Endodermal cell (in vitro differentiated cells): Measurements from ENCODE around the gene RIN3. TPM values are rescaled to one million over a fixed set of nuclear protein-coding genes. Genes with fewer than 3 reads are reported as not detected.

Experiments used
- DNase-seq: peaks from one replicate; pipeline ENCODE4 v3.0.0-alpha.2; 2017
- H3K27ac ChIP-seq: 2 replicates; pipeline ENCODE4 v1.5.1; 2013; ENCODE audit warnings: mild to moderate bottlenecking, low read depth, low read length, moderate library complexity
- H3K27me3 ChIP-seq: 2 replicates; pipeline ENCODE4 v1.6.1; 2013; ENCODE audit warnings: mild to moderate bottlenecking, low read length, moderate library complexity; ENCODE audit not compliant: insufficient read depth, control insufficient read depth, poor library complexity, severe bottlenecking
- H3K36me3 ChIP-seq: 2 replicates; pipeline ENCODE4 v1.7.0; 2013; ENCODE audit warnings: mild to moderate bottlenecking, low read length, moderate library complexity; ENCODE audit not compliant: control insufficient read depth, insufficient read depth
- H3K4me1 ChIP-seq: one replicate; pipeline ENCODE4 v1.7.0; 2013; ENCODE audit warnings: low read length; ENCODE audit not compliant: control insufficient read depth, insufficient read depth
- H3K4me3 ChIP-seq: 2 replicates; pipeline ENCODE4 v1.5.1; 2013; ENCODE audit warnings: mild to moderate bottlenecking, low read length, moderate library complexity
- H3K9ac ChIP-seq: 2 replicates; pipeline ENCODE4 v1.6.1; 2013; ENCODE audit warnings: mild to moderate bottlenecking, low read length, moderate library complexity; ENCODE audit not compliant: poor library complexity, severe bottlenecking; ENCODE audit errors: extremely low read depth
- H3K9me3 ChIP-seq: 2 replicates; pipeline ENCODE4 v1.6.1; 2013; ENCODE audit warnings: mild to moderate bottlenecking, low read length, moderate library complexity; ENCODE audit not compliant: control insufficient read depth
- H3K27ac Mint-ChIP-seq: 2 replicates; pipeline ENCODE4 v1.8.0; 2020; ENCODE audit warnings: mixed read lengths
- H3K27me3 Mint-ChIP-seq: 2 replicates; pipeline ENCODE4 v1.8.0; 2021; ENCODE audit warnings: mild to moderate bottlenecking, mixed read lengths; ENCODE audit not compliant: insufficient read depth
- H3K36me3 Mint-ChIP-seq: 2 replicates; pipeline ENCODE4 v1.8.0; 2020; ENCODE audit warnings: low read depth, mixed read lengths
- H3K4me1 Mint-ChIP-seq: 2 replicates; pipeline ENCODE4 v1.8.0; 2020; ENCODE audit warnings: mixed read lengths
- H3K4me3 Mint-ChIP-seq: 2 replicates; pipeline ENCODE4 v1.8.0; 2020; ENCODE audit warnings: mild to moderate bottlenecking, moderate library complexity, mixed read lengths
- H3K9me3 Mint-ChIP-seq: 2 replicates; pipeline ENCODE4 v1.8.0; 2020; ENCODE audit warnings: mild to moderate bottlenecking, mixed read lengths
- CTCF ChIP-seq: fragments of 200-600 bp; sonication (generic); conservative IDR thresholded peaks from 2 replicates; pipeline ENCODE4 v1.5.0; 2021; ENCODE audit warnings: antibody characterized with exemption, mild to moderate bottlenecking
- WGBS, 2 experiments: methylation state at CpG; one replicate each; pipeline versions ENCODE4 v1.1.5 to v1.1.7; 2013; ENCODE audit warnings: missing lambda C conversion rate in 2 of 2, mixed read lengths in 1 of 2; ENCODE audit not compliant: insufficient coverage in 1 of 2, insufficient read length in 1 of 2; 5-methylcytosine and 5-hydroxymethylcytosine counted together
- total RNA-seq, 2 donors: library from RNA; stranded (reverse); fragmentation: NEBNext Ultra II Directional in 1 of 2; extraction: Animal tissue kit (Norgen Biotek cat#: 25700) in 1 of 2; gene quantifications; 2 replicates in 1 of 2; 3 replicates in 1 of 2; pipeline ENCODE4 v1.2.1, GENCODE V29; 2021

RIN3 gene
- total RNA-seq, 2 donors from 2014 or later: 5.2 to 6.0 TPM

GRCh38 chr14:92718664-92719063, 205.1 kb downstream of the RIN3 start:
- Mint-ChIP-seq H3K9me3 (peaks cover 4% of the 10 kb centered on the region), H3K4me3 (no peak overlapping the region), H3K4me1 (no peaks in the 10 kb centered on the region), H3K27me3 (no peaks in the 10 kb centered on the region), H3K36me3 (peaks cover 24% of the 10 kb centered on the region), H3K27ac (no peak overlapping the region)
- Histone ChIP-seq H3K9me3 (no peaks in the 10 kb centered on the region), H3K4me3 (no peak overlapping the region), H3K36me3 (peaks cover 5% of the 10 kb centered on the region), H3K27ac (no peak overlapping the region), H3K27me3 (no peaks in the 10 kb centered on the region), H3K9ac (no peak overlapping the region), H3K4me1 (no peaks in the 10 kb centered on the region)
- DNase-seq: no peak
- 82 to 89% methylated on average over 5 to 8 of the region's 8 CpGs for WGBS, 2 experiments
- TF ChIP-seq CTCF: no peak

GRCh38 chr14:92719421-92719820, 205.8 kb downstream of the RIN3 start:
- no peaks in the 10 kb centered on the region for H3K36me3 ChIP-seq
- H3K9me3 ChIP-seq: no peaks in the 10 kb centered on the region
- H3K9me3 Mint-ChIP-seq: peaks cover 8% of the 10 kb centered on the region
- H3K4me3 Mint-ChIP-seq: no peak overlapping the region
- no peak overlapping the region for H3K9ac ChIP-seq
- no peak overlapping the region for H3K27ac Mint-ChIP-seq
- no peak overlapping the region for H3K27ac ChIP-seq
- no peak for DNase-seq
- no peak for TF ChIP-seq CTCF
- peaks cover 31% of the 10 kb centered on the region for H3K36me3 Mint-ChIP-seq
- no peak overlapping the region for H3K4me3 ChIP-seq
- H3K27me3 ChIP-seq: no peaks in the 10 kb centered on the region
- WGBS, 2 experiments: 93 to 100% methylated on average over 2 of the region's 2 CpGs
- peaks cover under 1% of the 10 kb centered on the region for H3K4me1 Mint-ChIP-seq
- no peaks in the 10 kb centered on the region for H3K27me3 Mint-ChIP-seq
- H3K4me1 ChIP-seq: no peaks in the 10 kb centered on the region

GRCh38 chr14:92719890-92720323, 206.3 kb downstream of the RIN3 start:
- Histone ChIP-seq H3K36me3 (no peaks in the 10 kb centered on the region), H3K27me3 (no peaks in the 10 kb centered on the region), H3K9me3 (no peaks in the 10 kb centered on the region), H3K27ac (no peak overlapping the region), H3K4me1 (no peaks in the 10 kb centered on the region), H3K9ac (no peak overlapping the region), H3K4me3 (no peak overlapping the region)
- DNase-seq: no peak
- Mint-ChIP-seq H3K9me3 (peaks cover 8% of the 10 kb centered on the region), H3K27ac (no peak overlapping the region), H3K4me3 (no peak overlapping the region), H3K4me1 (peaks cover 2% of the 10 kb centered on the region), H3K36me3 (peaks cover 35% of the 10 kb centered on the region), H3K27me3 (no peaks in the 10 kb centered on the region)
- no peak for TF ChIP-seq CTCF
- 88 to 90% methylated on average over 5 of the region's 5 CpGs for WGBS, 2 experiments
